ENCODE measurements around the gene CIAPIN1.

The CIAPIN1 gene

GRCh38 chr16:57381791-57382534 is 65.2 kb downstream of the CIAPIN1 start:
- DNase-seq, result no peak

DNA sequence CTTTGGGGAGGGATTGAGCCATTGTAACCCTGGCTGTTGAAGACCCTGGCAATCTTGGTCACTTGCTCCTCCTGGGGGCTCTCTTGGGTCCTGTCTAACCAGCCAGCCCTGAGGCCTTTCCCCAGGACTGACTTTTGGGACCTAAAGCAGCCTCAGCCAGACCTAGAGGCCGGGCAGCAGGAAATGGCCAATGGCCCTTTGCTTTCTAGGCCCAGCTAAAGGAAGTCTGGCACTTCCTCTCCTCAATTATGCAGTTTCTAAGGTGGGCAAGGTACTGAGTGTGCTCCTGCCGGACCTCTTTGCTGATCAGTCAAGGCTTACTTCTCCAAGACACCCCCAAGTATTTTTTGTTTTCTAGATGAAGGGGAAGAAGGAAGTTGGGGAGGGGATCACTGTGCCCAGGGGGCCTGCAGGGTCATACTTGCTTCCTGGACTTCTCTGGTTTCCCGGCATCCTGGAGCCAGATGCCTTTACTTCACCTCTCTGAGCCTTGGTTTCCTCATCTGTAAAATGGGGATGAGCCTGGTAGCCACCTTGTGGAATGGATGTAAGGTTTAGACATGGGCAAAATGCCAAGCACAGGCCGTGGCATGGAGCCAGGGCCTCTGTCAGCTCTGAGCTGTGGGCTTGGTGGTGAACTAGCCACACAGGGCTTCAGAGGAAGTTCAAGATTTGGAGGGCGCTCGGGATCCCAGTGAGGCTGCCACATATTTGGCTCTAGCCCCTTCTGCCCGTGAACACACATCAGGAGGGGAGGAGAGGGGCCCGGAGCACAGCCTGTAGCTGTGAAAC is 66.3 kb downstream of the CIAPIN1 start:
- DNase-seq, result no peak

GRCh38 chr16:57379579-57379978 is 67.6 kb downstream of the CIAPIN1 start:
- no peak for DNase-seq
